ENCODE data around the gene PGC. TPM values are rescaled to one million over a fixed set of nuclear protein-coding genes. Genes with fewer than 3 reads are reported as not detected.

The PGC gene
- total RNA-seq, 1 experiment from 2014 or later, result not detected

Small RNAs within 50 kb of the gene (small RNA-seq; reads per million reads assigned to genes)
- gene AL365205.2 (not detected), gene AL365205.3 (not detected)

Other genes with a start within 250 kb of the PGC start
- gene FOXP4, start 201.0 kb downstream of the PGC start, total RNA-seq (2014; rRNA removed; shearing (Covaris generic)), result 4.9 and 10.8 TPM in 2 replicates
- gene MDFI, start 108.9 kb downstream of the PGC start, total RNA-seq (2014; rRNA removed; shearing (Covaris generic)), result 40.3 and 45.8 TPM in 2 replicates
- 4.5 and 5.5 TPM in 2 replicates for gene TFEB, start 11.8 kb downstream of the PGC start, total RNA-seq (2014; rRNA removed; shearing (Covaris generic))
- gene FRS3, start 32.5 kb upstream of the PGC start, total RNA-seq (2014; rRNA removed; shearing (Covaris generic)), result 1.5 and 1.9 TPM in 2 replicates
- gene PRICKLE4, start 33.4 kb upstream of the PGC start, total RNA-seq (2014; rRNA removed; shearing (Covaris generic)), result 0.39 TPM in 1 of 2 replicates, not detected in the other
- 246 and 250 TPM in 2 replicates for gene TOMM6, start 40.3 kb upstream of the PGC start, total RNA-seq (2014; rRNA removed; shearing (Covaris generic))
- 0.57 and 2.1 TPM in 2 replicates for gene USP49, start 148.0 kb upstream of the PGC start, total RNA-seq (2014; rRNA removed; shearing (Covaris generic))
- 23.7 and 24.2 TPM in 2 replicates for gene MED20, start 173.7 kb upstream of the PGC start, total RNA-seq (2014; rRNA removed; shearing (Covaris generic))
- gene BYSL, start 174.1 kb upstream of the PGC start, total RNA-seq (2014; rRNA removed; shearing (Covaris generic)), result 38.4 and 60.0 TPM in 2 replicates
- gene CCND3, start 194.4 kb upstream of the PGC start, total RNA-seq (2014; rRNA removed; shearing (Covaris generic)), result 44.5 and 53.6 TPM in 2 replicates

Measured in HT1080 (cell line).